Lower leg skin (tissue), 3 donors: ENCODE results near the gene SHC3.

ENCODE experiments used
- POLR2A ChIP-seq, 2 donors: fragments of 450-650 bp; IDR thresholded peaks; one replicate each; pipeline ENCODE4 v1.6.1; 2016 to 2017; ENCODE audit warnings: antibody characterized with exemption in 2 of 2, mild to moderate bottlenecking in 1 of 2, moderate library complexity in 1 of 2
- TF ChIP-seq, protein P1 (sequence below), 3 donors: fragments of 450-650 bp; IDR thresholded peaks; one replicate each; pipeline ENCODE4 v1.5.1; 2016; ENCODE audit warnings: antibody characterized with exemption in 3 of 3, mild to moderate bottlenecking in 3 of 3, moderate library complexity in 2 of 3

DNA sequence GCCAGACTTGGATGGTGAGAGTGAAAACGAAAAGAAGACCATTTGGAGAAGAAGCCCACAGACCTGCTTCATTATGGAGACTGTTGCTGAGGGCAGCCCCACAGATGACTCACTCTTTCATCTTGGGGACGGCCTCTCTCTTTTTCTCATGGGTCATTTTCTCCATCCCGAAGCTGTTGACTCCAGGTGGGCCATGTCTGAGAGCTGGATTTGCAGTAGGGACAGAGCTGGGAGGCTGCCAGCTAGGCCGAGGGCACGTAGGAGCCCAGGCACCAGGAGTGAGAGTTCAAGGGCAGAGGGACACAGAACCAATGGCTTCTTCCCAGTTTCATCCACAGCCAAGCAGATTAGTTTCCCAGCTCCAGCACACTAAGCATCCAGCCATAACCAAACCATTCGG, 95.0 kb downstream of the SHC3 start:
- TF ChIP-seq, protein P1, sequence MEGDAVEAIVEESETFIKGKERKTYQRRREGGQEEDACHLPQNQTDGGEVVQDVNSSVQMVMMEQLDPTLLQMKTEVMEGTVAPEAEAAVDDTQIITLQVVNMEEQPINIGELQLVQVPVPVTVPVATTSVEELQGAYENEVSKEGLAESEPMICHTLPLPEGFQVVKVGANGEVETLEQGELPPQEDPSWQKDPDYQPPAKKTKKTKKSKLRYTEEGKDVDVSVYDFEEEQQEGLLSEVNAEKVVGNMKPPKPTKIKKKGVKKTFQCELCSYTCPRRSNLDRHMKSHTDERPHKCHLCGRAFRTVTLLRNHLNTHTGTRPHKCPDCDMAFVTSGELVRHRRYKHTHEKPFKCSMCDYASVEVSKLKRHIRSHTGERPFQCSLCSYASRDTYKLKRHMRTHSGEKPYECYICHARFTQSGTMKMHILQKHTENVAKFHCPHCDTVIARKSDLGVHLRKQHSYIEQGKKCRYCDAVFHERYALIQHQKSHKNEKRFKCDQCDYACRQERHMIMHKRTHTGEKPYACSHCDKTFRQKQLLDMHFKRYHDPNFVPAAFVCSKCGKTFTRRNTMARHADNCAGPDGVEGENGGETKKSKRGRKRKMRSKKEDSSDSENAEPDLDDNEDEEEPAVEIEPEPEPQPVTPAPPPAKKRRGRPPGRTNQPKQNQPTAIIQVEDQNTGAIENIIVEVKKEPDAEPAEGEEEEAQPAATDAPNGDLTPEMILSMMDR (IDR thresholded peaks at IDR 0.05), result no peak
- TF ChIP-seq POLR2A (IDR thresholded peaks at IDR 0.05), result no peak
